GM19397 (cell line): ENCODE measurements around the gene ZIC5.

Experiments
- ATAC-seq: cut with Tn5 transposase; IDR thresholded peaks from one replicate; pipeline ENCODE4 v1.9.1; 2021; ENCODE audit warnings: mild to moderate bottlenecking, moderate library complexity; ENCODE audit not compliant: unreplicated experiment

The ZIC5 gene

GRCh38 chr13:99987154-99988019 is 15.8 kb upstream of the ZIC5 start:
- no peak for ATAC-seq

GRCh38 chr13:99986741-99987140 is 15.2 kb upstream of the ZIC5 start:
- ATAC-seq = no peak

- no peak for ATAC-seq
Measured at GRCh38 chr13:99985886-99986527, 14.4 kb upstream of the ZIC5 start.

- no peak for ATAC-seq
Measured at GRCh38 chr13:99985241-99985874, 13.8 kb upstream of the ZIC5 start.

- ATAC-seq = no peak
Measured at GRCh38 chr13:99984461-99985240, 13.1 kb upstream of the ZIC5 start.

GRCh38 chr13:99983499-99984401 is 12.2 kb upstream of the ZIC5 start:
- no peak for ATAC-seq

- ATAC-seq = no peak
Measured at GRCh38 chr13:99982731-99983498, 11.3 kb upstream of the ZIC5 start.

GRCh38 chr13:99982036-99982730 is 10.6 kb upstream of the ZIC5 start:
- no peak for ATAC-seq

- no peak for ATAC-seq
Measured at GRCh38 chr13:99981735-99982035, 10.1 kb upstream of the ZIC5 start, which contains the start of gene ZIC2. ZIC2 (plus strand) TSS chr13:99981784; CDS start chr13:99982065, 281 bp downstream.

- ATAC-seq = no peak
Measured at GRCh38 chr13:99980824-99981734, 9.5 kb upstream of the ZIC5 start.

GRCh38 chr13:99980201-99980823 is 8.7 kb upstream of the ZIC5 start:
- ATAC-seq = no peak

- ATAC-seq = no peak
Measured at GRCh38 chr13:99979453-99980200, 8.1 kb upstream of the ZIC5 start.

GRCh38 chr13:99978799-99979452 is 7.4 kb upstream of the ZIC5 start:
- no peak for ATAC-seq

- no peak for ATAC-seq
Measured at GRCh38 chr13:99977912-99978798, 6.6 kb upstream of the ZIC5 start.

GRCh38 chr13:99977334-99977911 is 5.9 kb upstream of the ZIC5 start:
- ATAC-seq = no peak
